Measurements from ENCODE around the gene NUP35.

DNA sequence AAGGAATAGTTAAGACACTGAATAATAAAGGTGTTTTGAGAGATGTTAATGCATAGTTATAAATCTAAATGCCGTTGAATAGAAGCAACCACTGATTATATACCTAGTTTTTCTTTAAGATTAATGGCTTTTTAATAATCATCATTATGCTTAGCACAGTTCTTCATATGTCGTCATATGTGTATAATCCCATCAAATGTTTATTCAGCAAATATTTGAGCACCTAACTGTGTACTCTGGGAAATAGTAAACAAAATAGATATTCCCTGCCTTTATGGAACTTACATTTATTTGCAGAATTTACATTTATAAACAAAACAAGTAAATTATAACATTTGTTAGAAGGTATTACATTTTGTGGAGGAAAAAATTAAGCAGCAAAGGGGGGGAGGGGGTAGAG, 9.8 kb downstream of the NUP35 start:
- TF ChIP-seq, protein P1, sequence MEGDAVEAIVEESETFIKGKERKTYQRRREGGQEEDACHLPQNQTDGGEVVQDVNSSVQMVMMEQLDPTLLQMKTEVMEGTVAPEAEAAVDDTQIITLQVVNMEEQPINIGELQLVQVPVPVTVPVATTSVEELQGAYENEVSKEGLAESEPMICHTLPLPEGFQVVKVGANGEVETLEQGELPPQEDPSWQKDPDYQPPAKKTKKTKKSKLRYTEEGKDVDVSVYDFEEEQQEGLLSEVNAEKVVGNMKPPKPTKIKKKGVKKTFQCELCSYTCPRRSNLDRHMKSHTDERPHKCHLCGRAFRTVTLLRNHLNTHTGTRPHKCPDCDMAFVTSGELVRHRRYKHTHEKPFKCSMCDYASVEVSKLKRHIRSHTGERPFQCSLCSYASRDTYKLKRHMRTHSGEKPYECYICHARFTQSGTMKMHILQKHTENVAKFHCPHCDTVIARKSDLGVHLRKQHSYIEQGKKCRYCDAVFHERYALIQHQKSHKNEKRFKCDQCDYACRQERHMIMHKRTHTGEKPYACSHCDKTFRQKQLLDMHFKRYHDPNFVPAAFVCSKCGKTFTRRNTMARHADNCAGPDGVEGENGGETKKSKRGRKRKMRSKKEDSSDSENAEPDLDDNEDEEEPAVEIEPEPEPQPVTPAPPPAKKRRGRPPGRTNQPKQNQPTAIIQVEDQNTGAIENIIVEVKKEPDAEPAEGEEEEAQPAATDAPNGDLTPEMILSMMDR (IDR thresholded peaks at IDR 0.05; ENCODE audit: insufficient read depth, low read depth, low read length): no peak
- TF ChIP-seq EZH2 (IDR thresholded peaks at IDR 0.05; ENCODE audit: insufficient read depth, low read length): no peak
